Keratinocyte (primary cell): ENCODE measurements around the gene SH2D3C.

ENCODE experiments used
- CTCF ChIP-seq, 3 experiments: IDR thresholded peaks in 1 of 3; conservative IDR thresholded peaks in 1 of 3; optimal IDR thresholded peaks in 1 of 3; 2 replicates in 2 of 3; 3 replicates in 1 of 3; pipeline versions ENCODE3 to v1.5.1; 2011; ENCODE audit warnings: low read length in 3 of 3, mild to moderate bottlenecking in 3 of 3, moderate library complexity in 2 of 3, control low read depth in 1 of 3, inconsistent platforms in 1 of 3; ENCODE audit not compliant: insufficient read depth in 2 of 3; ENCODE audit errors: extremely low read depth in 1 of 3
- EZH2 ChIP-seq: IDR thresholded peaks from one replicate; pipeline ENCODE4 v1.6.1; 2012; ENCODE audit warnings: inconsistent platforms, mild to moderate bottlenecking, low read length, moderate library complexity

GRCh38 chr9:127700594-127701255 is 77.7 kb downstream of the SH2D3C start:
- no peak for TF ChIP-seq CTCF (optimal IDR thresholded peaks at IDR 0.05 in 1 of 3, IDR thresholded peaks at IDR 0.05 in 1 of 3, conservative IDR thresholded peaks at IDR 0.05 in 1 of 3; ENCODE audit: extremely low read depth in 1 of 3, insufficient read depth in 2 of 3, low read length in 3 of 3)
- TF ChIP-seq EZH2: no peak
